SH-SY5Y (cell line): ENCODE results near the gene CCDC89.

Source experiments
- GATA2 ChIP-seq: IDR thresholded peaks from 2 replicates; pipeline ENCODE4 v1.6.1; 2011; ENCODE audit warnings: mild to moderate bottlenecking, low read depth, low read length
- GATA3 ChIP-seq: IDR thresholded peaks from 2 replicates; pipeline ENCODE4 v1.6.1; 2011; ENCODE audit warnings: low read depth, mild to moderate bottlenecking, low read length, moderate library complexity

DNA sequence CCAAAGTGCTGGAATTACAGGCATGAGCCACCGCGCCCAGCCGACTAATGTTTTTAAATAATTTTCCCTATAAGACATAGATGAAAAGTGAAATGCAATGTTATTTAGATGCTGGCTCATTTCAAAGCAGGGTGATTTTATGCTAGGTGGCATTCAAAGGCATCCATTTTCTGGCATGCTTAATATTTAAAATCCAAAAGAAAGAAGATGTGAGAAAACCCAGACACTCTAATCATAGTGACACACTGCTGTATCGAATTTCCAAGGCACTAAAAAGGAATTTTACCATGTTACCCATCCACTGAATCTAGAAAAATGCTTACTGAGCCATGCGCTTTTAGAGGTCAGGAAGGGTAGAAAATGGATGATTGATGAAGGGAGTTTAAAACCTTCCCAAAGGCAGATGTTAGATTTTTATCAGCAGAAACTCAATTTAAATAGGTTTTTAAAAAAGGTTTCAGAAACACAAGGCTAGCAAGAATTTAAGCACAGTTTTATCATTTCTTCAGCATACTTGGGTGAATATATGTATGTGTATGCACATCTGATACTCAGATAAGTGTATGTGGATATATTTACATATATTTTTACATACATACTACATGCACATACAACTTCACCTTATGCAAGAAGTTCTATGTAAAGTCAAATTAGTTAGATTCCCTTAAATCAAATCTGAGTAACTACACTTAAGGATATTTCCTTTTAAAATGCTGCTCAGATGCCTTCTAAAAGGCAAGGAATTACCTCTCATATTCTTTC is 24.1 kb upstream of the CCDC89 start:
- no peak for TF ChIP-seq GATA3
- no peak for TF ChIP-seq GATA2
